HG03565 (cell line): ENCODE measurements around the gene UPF2.

Source experiments
- ATAC-seq: cut with Tn5 transposase; IDR thresholded peaks from one replicate; pipeline ENCODE4 v1.9.1; 2021; ENCODE audit warnings: mild to moderate bottlenecking, moderate library complexity; ENCODE audit not compliant: unreplicated experiment

Gene UPF2

DNA sequence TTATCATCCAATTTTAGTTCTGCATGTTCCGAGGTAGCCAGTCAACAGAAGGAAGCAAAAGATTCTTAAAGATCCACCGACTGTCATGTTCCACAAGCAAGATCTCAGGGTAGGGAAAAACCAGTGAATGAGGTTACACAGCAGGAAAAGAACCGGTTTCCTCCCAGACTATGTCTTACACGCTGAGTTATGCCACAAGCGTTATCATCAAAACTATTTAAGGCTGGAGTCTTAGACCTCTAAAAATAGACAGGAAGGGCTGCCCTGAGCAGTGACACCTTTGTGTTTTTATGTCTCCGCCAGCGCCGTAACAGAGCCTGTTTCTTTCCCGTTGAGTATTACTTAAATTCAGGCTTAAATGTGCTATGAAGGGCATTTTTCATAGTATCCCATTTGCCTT lies 171.1 kb downstream of the UPF2 start:
- no peak for ATAC-seq

DNA sequence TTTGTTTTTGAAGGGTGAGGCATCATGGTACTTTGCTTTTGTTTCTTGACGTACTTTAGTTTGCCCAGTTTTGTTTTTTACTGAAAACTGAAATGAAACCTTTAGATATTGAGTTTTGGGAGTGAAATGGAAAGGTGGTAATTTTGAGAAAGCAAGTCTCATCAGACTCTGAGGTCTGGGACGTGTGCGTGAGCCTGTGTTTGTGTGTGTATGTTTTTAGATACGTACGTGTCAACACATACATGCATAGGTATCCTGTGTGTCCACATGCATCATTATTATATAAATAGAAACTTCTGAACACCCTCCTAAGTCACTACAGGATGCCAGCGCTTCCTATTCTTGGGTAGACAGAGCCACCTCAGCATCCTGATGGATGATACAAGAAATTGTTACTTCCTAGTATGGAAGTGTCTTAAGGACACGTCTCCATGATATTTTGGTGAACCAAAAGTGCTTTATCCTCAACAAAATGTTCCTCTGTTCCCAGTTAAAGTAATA lies 171.7 kb downstream of the UPF2 start:
- ATAC-seq: no peak

DNA sequence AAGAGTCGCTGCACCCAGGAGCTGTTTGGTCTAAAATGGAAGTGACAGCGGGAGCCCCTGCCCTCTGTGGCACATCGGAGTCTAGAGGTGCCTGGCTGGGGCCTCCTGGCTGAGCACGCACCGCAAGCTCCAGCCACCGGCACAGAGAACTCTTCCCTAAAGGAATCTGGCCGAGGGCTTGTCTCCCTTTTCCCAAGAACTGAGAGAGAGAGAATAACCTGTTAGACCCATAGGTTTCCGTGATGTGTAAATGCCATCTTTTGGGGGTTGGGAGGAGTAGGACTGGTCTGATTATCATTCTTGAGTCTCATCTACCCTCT lies 172.2 kb downstream of the UPF2 start:
- ATAC-seq: no peak
